ENCODE results near the gene LYL1. TPM values are rescaled to one million over a fixed set of nuclear protein-coding genes. Genes with fewer than 3 reads are reported as not detected.

The LYL1 gene
- total RNA-seq, 4 donors from 2014 or later: 5.5 to 29.9 (median 20.5) TPM

DNA sequence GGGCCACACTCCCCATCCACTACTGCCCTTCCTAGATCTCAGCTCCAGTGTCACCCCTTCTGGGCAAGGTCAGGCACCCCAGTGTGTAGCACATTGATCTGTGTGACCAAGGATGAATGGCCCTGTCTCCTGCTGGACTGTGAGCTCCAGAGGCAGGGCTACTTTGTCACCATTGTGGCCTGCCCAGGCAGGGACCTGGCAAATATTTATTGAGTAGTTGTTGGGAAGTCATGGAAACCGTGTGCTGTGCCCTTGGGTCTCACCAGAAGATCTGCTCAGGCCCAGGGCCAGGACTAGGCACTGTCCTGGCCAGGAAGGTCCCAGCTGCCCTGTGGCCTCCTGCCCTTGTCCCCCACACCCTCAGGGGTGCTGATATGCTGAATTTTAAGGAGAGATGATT, 25.9 kb upstream of the LYL1 start:
- TF ChIP-seq CTCF (IDR thresholded peaks at IDR 0.05): no peak
- DNase-seq (ENCODE audit: low spot score) (no peak), ATAC-seq (ENCODE audit: low FRiP score) (no peak)

DNA sequence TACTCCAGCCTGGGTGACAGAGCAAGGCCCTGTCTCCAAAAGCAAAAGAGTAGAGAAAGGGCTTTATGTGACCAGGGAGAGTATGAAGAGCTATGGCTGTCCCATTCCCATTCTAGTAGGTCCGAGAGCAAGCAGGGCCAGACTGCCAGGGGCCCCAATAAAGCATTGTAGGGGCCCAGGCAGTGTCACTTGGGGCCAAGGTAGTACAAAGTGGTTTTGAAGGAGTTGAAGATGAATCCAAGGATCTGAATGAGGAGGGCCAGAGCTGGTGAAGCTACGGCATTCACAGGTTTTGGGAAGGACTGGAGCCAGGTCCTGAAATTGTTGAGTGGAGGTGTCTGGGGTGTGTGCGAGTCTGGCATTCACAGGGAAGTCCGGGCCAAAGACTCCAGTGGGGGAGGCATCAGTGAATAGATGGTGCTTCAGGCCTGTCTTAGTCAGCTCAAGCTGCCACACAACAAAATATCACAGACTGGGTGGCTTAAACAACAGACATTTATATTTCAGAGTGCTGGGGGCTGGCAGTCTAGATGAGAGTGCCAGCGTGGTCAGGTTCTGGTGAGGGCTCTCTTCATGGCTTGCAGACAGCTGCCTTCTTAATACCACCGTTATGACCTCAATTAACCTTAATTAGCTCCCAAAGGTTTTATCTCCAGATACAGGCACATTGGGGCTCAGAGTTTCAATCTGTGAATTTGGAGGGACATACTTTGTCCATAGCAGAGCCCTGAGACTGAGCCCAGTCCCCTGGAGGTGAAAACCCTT, 25.3 kb upstream of the LYL1 start:
- DNase-seq (ENCODE audit: low spot score) (no peak), ATAC-seq (ENCODE audit: low FRiP score) (no peak)
- no peak for TF ChIP-seq CTCF (IDR thresholded peaks at IDR 0.05)

- no peak for DNase-seq (ENCODE audit: low spot score)
- no peak for ATAC-seq (ENCODE audit: low FRiP score)
- TF ChIP-seq CTCF (IDR thresholded peaks at IDR 0.05): no peak
Measured at GRCh38 chr19:13127051-13127450, 24.4 kb upstream of the LYL1 start.

GRCh38 chr19:13122980-13123957, 20.6 kb upstream of the LYL1 start:
- ATAC-seq (ENCODE audit: low FRiP score): no peak
- no peak for TF ChIP-seq CTCF (IDR thresholded peaks at IDR 0.05)
- DNase-seq (ENCODE audit: low spot score): no peak

DNA sequence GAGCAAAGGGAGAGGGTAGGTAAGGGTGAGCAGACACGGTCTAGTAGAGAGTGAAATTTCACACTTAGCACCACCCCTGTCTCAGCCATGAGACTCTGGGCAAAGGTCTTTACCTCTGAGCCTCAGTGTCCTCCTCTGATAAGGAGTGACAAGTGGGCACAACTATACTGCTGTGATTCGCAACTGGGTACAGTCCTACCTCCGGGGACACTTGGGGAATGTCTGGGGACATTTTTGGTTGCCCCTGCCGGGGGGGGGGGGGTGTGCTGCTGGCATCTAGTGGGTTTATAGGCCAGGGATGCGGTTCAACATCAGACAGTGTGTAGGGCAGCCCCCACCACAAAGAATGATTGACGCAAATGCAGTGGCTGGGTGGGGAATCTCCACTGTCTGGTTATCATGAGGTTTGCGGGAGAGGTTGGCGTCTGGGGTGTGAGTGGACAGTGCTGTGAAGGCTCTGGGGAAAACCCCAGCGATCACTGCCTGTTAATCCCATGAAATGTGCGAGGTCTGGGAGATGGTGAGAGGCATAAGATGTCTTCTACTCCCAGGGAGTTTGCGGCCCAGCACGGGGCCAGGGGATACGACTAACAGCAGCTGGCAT, 19.7 kb upstream of the LYL1 start:
- DNase-seq (ENCODE audit: low spot score): no peak
- no peak for ATAC-seq (ENCODE audit: low FRiP score)

More for the DNA sequence above, 19.7 kb upstream of the LYL1 start:
- TF ChIP-seq CTCF (IDR thresholded peaks at IDR 0.05): no peak

Data from omental fat pad (tissue), 4 donors.